Measurements from ENCODE around the gene TOX2. TPM values are rescaled to one million over a fixed set of nuclear protein-coding genes. Genes with fewer than 3 reads are reported as not detected.

TOX2 gene
- total RNA-seq, 1 experiment from 2014 or later = 117 TPM

- ChIA-PET POLR2A (ENCODE audit: low non-redundant PET) (no interaction called here), CTCF (no interaction called here)
- H3K9me3 ChIP-seq (ENCODE audit: low read depth, low read length, poor library complexity, severe bottlenecking) = peaks cover 18% of the 10 kb centered on the region
- H3K36me3 ChIP-seq (ENCODE audit: insufficient read depth, low read length, poor library complexity, severe bottlenecking) = no peaks in the 10 kb centered on the region
- TF ChIP-seq EZH2 (IDR thresholded peaks at IDR 0.05; ENCODE audit: borderline replicate concordance, low read depth, low read length, poor library complexity, severe bottlenecking) = no peak
- TF ChIP-seq, protein P1, sequence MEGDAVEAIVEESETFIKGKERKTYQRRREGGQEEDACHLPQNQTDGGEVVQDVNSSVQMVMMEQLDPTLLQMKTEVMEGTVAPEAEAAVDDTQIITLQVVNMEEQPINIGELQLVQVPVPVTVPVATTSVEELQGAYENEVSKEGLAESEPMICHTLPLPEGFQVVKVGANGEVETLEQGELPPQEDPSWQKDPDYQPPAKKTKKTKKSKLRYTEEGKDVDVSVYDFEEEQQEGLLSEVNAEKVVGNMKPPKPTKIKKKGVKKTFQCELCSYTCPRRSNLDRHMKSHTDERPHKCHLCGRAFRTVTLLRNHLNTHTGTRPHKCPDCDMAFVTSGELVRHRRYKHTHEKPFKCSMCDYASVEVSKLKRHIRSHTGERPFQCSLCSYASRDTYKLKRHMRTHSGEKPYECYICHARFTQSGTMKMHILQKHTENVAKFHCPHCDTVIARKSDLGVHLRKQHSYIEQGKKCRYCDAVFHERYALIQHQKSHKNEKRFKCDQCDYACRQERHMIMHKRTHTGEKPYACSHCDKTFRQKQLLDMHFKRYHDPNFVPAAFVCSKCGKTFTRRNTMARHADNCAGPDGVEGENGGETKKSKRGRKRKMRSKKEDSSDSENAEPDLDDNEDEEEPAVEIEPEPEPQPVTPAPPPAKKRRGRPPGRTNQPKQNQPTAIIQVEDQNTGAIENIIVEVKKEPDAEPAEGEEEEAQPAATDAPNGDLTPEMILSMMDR (conservative IDR thresholded peaks at IDR 0.05; ENCODE audit: low read depth, low read length) = no peak
- no peak overlapping the region for H3K27ac ChIP-seq (ENCODE audit: low read depth, low read length, poor library complexity, severe bottlenecking)
- H3K4me1 ChIP-seq (ENCODE audit: insufficient read depth, low read length, poor library complexity, severe bottlenecking) = peaks cover 16% of the 10 kb centered on the region
- BruUV-seq (replicated peaks) = TSS peak; percentile 17
- no peak for DNase-seq (ENCODE audit: low spot score)
- intact Hi-C loops (cut with micrococcal nuclease; ENCODE audit: unreplicated experiment) = no loop called here
- no peaks in the 10 kb centered on the region for H3K27me3 ChIP-seq (replicated peaks; ENCODE audit: insufficient read depth, low read depth, low read length, poor library complexity)
- H3K4me3 ChIP-seq (ENCODE audit: low read depth, low read length, poor library complexity, severe bottlenecking) = no peak overlapping the region
Measured at GRCh38 chr20:43913291-43914025, 1.2 kb upstream of the TOX2 start.

DNA sequence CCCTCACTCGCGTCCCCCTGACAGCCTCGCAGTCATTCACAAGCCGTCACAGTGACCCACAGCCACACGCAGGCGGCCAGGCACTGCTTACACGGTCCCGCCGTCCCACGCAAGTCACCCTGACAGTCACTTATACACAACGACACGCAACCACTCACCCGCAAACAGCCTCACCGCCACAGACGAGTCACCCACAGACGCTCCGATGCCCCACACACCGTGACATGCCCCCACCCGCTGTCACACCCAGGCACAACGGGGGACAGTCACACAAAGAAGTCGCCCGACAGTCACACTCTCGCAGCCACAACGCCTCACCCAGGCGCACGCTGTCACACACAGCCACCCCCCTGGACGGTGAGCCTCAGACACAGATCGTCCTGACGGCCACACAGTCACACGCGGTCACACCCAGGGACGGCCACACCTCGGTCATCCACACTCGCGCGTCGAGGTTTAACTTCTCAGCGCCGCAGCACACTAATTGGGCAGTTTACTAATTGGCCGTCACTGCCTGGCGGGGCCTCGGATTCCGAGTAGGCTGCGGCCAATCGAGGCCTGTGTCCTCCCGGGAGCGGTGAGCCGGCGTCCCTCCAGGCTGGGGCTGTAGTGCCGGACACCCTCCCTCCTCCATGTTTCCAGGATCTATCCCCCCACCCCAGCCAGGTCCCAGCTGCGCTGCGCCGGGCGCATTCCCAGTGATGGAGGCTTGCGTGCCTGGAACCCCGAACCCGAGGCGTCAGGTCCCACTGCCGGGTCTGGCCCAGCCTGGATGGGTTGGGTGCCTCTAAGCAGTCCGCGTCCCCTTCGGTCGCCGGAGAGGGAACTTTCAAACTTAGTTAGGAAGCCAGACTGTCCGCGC lies 790 bp downstream of the TOX2 start:
- no peak for DNase-seq (ENCODE audit: low spot score)
- Histone ChIP-seq H3K27ac (ENCODE audit: low read depth, low read length, poor library complexity, severe bottlenecking) (peak overlapping the region; percentile 89), H3K27me3 (replicated peaks; ENCODE audit: insufficient read depth, low read depth, low read length, poor library complexity) (no peaks in the 10 kb centered on the region), H3K36me3 (ENCODE audit: insufficient read depth, low read length, poor library complexity, severe bottlenecking) (no peaks in the 10 kb centered on the region), H3K9me3 (ENCODE audit: low read depth, low read length, poor library complexity, severe bottlenecking) (peaks cover 16% of the 10 kb centered on the region), H3K4me1 (ENCODE audit: insufficient read depth, low read length, poor library complexity, severe bottlenecking) (peaks cover 26% of the 10 kb centered on the region), H3K4me3 (ENCODE audit: low read depth, low read length, poor library complexity, severe bottlenecking) (peak overlapping the region; percentile 64)
- ChIA-PET POLR2A (ENCODE audit: low non-redundant PET) (no interaction called here), CTCF (no interaction called here)
- intact Hi-C loops (cut with micrococcal nuclease; ENCODE audit: unreplicated experiment) = no loop called here
- no peak for TF ChIP-seq EZH2 (IDR thresholded peaks at IDR 0.05; ENCODE audit: borderline replicate concordance, low read depth, low read length, poor library complexity, severe bottlenecking)
- TF ChIP-seq, protein P1 (conservative IDR thresholded peaks at IDR 0.05; ENCODE audit: low read depth, low read length) = no peak
- no TSS peak for BruUV-seq (replicated peaks)

DNA sequence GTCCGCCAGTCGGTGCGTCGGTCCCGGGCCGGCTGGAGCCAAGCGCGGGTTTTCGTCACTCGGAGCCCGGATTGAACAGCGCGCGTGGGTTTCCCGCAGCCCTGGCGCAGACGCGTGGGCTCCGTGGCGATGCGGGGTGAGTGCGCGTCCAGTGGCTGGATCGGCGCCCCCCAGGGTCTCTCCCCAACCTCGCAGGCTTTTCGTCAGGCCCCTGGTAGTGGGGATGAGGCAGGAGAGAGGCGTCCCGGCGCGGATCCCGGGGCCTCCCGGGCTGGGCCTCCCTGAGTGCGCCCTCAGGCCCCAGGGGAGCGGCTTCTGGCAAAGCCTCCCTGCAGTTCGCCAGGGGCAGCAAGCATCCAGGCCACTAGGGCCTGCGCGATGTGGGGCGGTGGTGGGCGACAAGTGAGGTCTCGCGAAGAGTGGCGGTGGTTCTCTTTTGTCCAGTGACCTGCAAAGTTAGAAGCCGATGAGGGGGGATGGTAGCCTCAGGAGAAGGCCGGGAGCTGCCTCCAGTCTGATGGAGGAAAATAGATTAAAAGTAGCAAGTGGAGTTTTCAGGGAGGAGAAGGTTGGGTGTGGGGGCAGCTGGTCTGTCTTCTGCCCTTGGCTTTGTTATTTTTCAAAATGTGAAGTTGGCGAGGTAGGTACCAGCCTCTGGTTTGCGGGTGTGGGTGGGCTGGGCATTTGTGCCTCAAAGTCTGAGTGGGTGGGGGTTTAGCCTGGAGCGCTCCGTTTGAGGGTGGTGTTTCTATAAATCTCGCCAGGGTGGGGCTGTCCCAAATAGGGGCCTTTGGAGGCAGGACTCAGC lies 1.6 kb downstream of the TOX2 start:
- H3K4me1 ChIP-seq (ENCODE audit: insufficient read depth, low read length, poor library complexity, severe bottlenecking) = peaks cover 34% of the 10 kb centered on the region
- ChIA-PET POLR2A (ENCODE audit: low non-redundant PET) (no interaction called here), CTCF (no interaction called here)
- H3K27me3 ChIP-seq (replicated peaks; ENCODE audit: insufficient read depth, low read depth, low read length, poor library complexity) = no peaks in the 10 kb centered on the region
- peaks cover 16% of the 10 kb centered on the region for H3K9me3 ChIP-seq (ENCODE audit: low read depth, low read length, poor library complexity, severe bottlenecking)
- TF ChIP-seq, protein P1 (conservative IDR thresholded peaks at IDR 0.05; ENCODE audit: low read depth, low read length) = no peak
- TF ChIP-seq EZH2 (IDR thresholded peaks at IDR 0.05; ENCODE audit: borderline replicate concordance, low read depth, low read length, poor library complexity, severe bottlenecking) = no peak
- TSS peak; percentile 70 for BruUV-seq (replicated peaks)
- H3K4me3 ChIP-seq (ENCODE audit: low read depth, low read length, poor library complexity, severe bottlenecking) = peak overlapping the region; percentile 64
- peak; percentile 56 for DNase-seq (ENCODE audit: low spot score)
- intact Hi-C loops (cut with micrococcal nuclease; ENCODE audit: unreplicated experiment) = no loop called here
- peak overlapping the region; percentile 89 for H3K27ac ChIP-seq (ENCODE audit: low read depth, low read length, poor library complexity, severe bottlenecking)
- H3K36me3 ChIP-seq (ENCODE audit: insufficient read depth, low read length, poor library complexity, severe bottlenecking) = no peaks in the 10 kb centered on the region

Measured in A673 (cell line).